OCI-LY7 (cell line): ENCODE measurements around the gene CYTH3.

ENCODE experiments used
- CTCF ChIP-seq: fragments of 200-600 bp; sonication (generic); conservative IDR thresholded peaks from 2 replicates; pipeline ENCODE4 v1.5.1; 2014; ENCODE audit warnings: mild to moderate bottlenecking, antibody characterized with exemption, low read length, moderate library complexity, mixed read lengths
- EZH2phosphoT487 ChIP-seq: fragments of 200-600 bp; sonication (generic); IDR thresholded peaks from 2 replicates; pipeline ENCODE4 v1.6.1; 2018; ENCODE audit warnings: low read depth, borderline replicate concordance, mild to moderate bottlenecking, mixed run types, antibody characterized with exemption, low read length, moderate library complexity, mixed read lengths

GRCh38 chr7:6226194-6226799 is 46.1 kb downstream of the CYTH3 start:
- no peak for TF ChIP-seq CTCF
- TF ChIP-seq EZH2phosphoT487: no peak
